ENCODE results near the gene RNF152. TPM values are rescaled to one million over a fixed set of nuclear protein-coding genes. Genes with fewer than 3 reads are reported as not detected.

RNF152 gene
- total and polyA plus RNA-seq, 2 experiments from 2014 or later: 1.1 to 9.4 TPM

- no peak for DNase-seq (ENCODE audit: low read depth in 1 of 2, low spot score in 1 of 2)
- Histone ChIP-seq H3K27ac (no peak overlapping the region), H3K4me3 (no peak overlapping the region), H3K9me3 (ENCODE audit: low read depth) (no peaks in the 10 kb centered on the region), H3K27me3 (no peaks in the 10 kb centered on the region), H3K36me3 (no peaks in the 10 kb centered on the region), H3K4me1 (ENCODE audit: low read depth) (peaks cover 27% of the 10 kb centered on the region)
- TF ChIP-seq CTCF (IDR thresholded peaks at IDR 0.05; ENCODE audit: low read depth, low read length): no peak
These were observed 69.9 kb downstream of the RNF152 start for GRCh38 chr18:61822879-61823278.

DNA sequence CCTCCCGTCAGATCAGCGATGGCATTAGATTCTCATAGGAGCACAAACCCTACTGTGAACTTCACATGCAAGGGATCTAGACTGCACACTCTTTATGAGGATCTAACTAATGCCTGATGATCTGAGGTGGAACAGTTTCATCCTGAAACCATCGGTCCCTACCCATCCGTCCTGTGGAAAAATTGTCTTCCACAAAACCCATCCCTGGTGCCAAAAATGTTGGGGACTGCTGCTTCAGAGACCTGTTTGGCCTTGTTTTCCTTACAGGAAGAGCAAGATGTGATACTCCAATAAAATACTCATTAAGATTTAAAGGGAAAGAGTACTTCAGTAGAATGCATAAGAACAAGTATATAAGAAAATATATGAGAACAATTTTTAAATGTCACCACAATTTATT lies 71.1 kb downstream of the RNF152 start:
- H3K36me3 ChIP-seq: no peaks in the 10 kb centered on the region
- no peak overlapping the region for H3K4me3 ChIP-seq
- TF ChIP-seq CTCF (IDR thresholded peaks at IDR 0.05; ENCODE audit: low read depth, low read length): no peak
- H3K4me1 ChIP-seq (ENCODE audit: low read depth): peaks cover 27% of the 10 kb centered on the region
- no peaks in the 10 kb centered on the region for H3K27me3 ChIP-seq
- no peaks in the 10 kb centered on the region for H3K9me3 ChIP-seq (ENCODE audit: low read depth)
- DNase-seq (ENCODE audit: low read depth in 1 of 2, low spot score in 1 of 2): no peak
- no peak overlapping the region for H3K27ac ChIP-seq

DNA sequence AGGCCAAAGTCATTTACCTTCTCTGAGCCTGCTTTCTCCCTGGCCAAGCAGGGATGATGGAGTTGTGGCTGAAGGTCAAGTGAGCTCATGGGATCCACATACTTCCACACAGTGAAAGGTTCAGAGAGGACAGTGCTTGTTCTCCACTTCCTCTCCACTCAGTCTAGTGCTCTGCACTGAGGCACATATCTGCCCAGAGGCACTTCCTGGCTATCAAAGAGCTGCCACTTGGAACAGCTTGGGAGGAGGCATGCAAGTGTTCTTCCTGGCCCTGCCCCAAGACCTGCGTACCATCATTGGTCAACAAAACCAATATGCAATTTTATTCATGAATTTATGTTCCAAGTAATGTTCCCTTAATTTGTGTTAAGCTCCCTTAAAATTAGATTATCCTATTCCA lies 71.9 kb downstream of the RNF152 start:
- no peaks in the 10 kb centered on the region for H3K36me3 ChIP-seq
- no peak for DNase-seq (ENCODE audit: low read depth in 1 of 2, low spot score in 1 of 2)

GRCh38 chr18:61817086-61817485 lies 75.7 kb downstream of the RNF152 start:
- no peak for DNase-seq (ENCODE audit: low read depth in 1 of 2, low spot score in 1 of 2)

More for the DNA sequence above, 71.9 kb downstream of the RNF152 start:
- no peaks in the 10 kb centered on the region for H3K27me3 ChIP-seq
- no peaks in the 10 kb centered on the region for H3K9me3 ChIP-seq (ENCODE audit: low read depth)
- H3K4me1 ChIP-seq (ENCODE audit: low read depth): peaks cover 19% of the 10 kb centered on the region
- no peak overlapping the region for H3K4me3 ChIP-seq
- no peak overlapping the region for H3K27ac ChIP-seq
- TF ChIP-seq CTCF (IDR thresholded peaks at IDR 0.05; ENCODE audit: low read depth, low read length): no peak

GRCh38 chr18:61815885-61816470 lies 76.8 kb downstream of the RNF152 start:
- no peak for DNase-seq (ENCODE audit: low read depth in 1 of 2, low spot score in 1 of 2)
- Histone ChIP-seq H3K4me1 (ENCODE audit: low read depth) (no peaks in the 10 kb centered on the region), H3K9me3 (ENCODE audit: low read depth) (no peaks in the 10 kb centered on the region)

More at GRCh38 chr18:61817086-61817485, 75.7 kb downstream of the RNF152 start:
- Histone ChIP-seq H3K4me3 (no peak overlapping the region), H3K27ac (no peak overlapping the region), H3K27me3 (no peaks in the 10 kb centered on the region), H3K9me3 (ENCODE audit: low read depth) (no peaks in the 10 kb centered on the region), H3K4me1 (ENCODE audit: low read depth) (no peaks in the 10 kb centered on the region), H3K36me3 (peaks cover 10% of the 10 kb centered on the region)
- no peak for TF ChIP-seq CTCF (IDR thresholded peaks at IDR 0.05; ENCODE audit: low read depth, low read length)

More at GRCh38 chr18:61815885-61816470, 76.8 kb downstream of the RNF152 start:
- Histone ChIP-seq H3K27ac (no peak overlapping the region), H3K27me3 (no peaks in the 10 kb centered on the region), H3K4me3 (no peak overlapping the region), H3K36me3 (peaks cover 10% of the 10 kb centered on the region)
- no peak for TF ChIP-seq CTCF (IDR thresholded peaks at IDR 0.05; ENCODE audit: low read depth, low read length)
